NCI-H2171 treated with DMSO at 0.1 percent for 48 hours (cell line): Measurements from ENCODE around the gene PAPPA.

Source experiments
- DNase-seq: peaks from one replicate; lab custom pipeline; 2025; lab: John Stamatoyannopoulos, UW

Gene PAPPA

GRCh38 chr9:116153765-116154333, at the start of gene PAPPA:
TSS of gene PAPPA (plus strand) at chr9:116153791. CDS start at chr9:116154173, 382 bp downstream.
- no peak for DNase-seq

- DNase-seq, result no peak
These were observed 49.4 kb upstream of the PAPPA start for GRCh38 chr9:116103976-116104820.

GRCh38 chr9:116112236-116112635, 41.4 kb upstream of the PAPPA start:
- DNase-seq, result no peak

GRCh38 chr9:116115761-116116353, 37.7 kb upstream of the PAPPA start:
- DNase-seq, result peak; percentile 1

- DNase-seq, result peak; percentile 37
These were observed 37.2 kb upstream of the PAPPA start for GRCh38 chr9:116116393-116116792.

- no peak for DNase-seq
These were observed 30.4 kb upstream of the PAPPA start for GRCh38 chr9:116123171-116123570.

GRCh38 chr9:116124472-116125040, 29.0 kb upstream of the PAPPA start:
- DNase-seq, result no peak

GRCh38 chr9:116133163-116133562, 20.4 kb upstream of the PAPPA start:
- no peak for DNase-seq

- DNase-seq, result no peak
These were observed 18.6 kb upstream of the PAPPA start for GRCh38 chr9:116134975-116135374.

- no peak for DNase-seq
These were observed 16.6 kb upstream of the PAPPA start for GRCh38 chr9:116137010-116137409.

GRCh38 chr9:116137581-116137980, 16.0 kb upstream of the PAPPA start:
- no peak for DNase-seq

- DNase-seq, result no peak
These were observed 11.6 kb upstream of the PAPPA start for GRCh38 chr9:116141864-116142561.

GRCh38 chr9:116142706-116143492, 10.7 kb upstream of the PAPPA start:
- DNase-seq, result no peak

- no peak for DNase-seq
These were observed 9.6 kb upstream of the PAPPA start for GRCh38 chr9:116144038-116144437.

GRCh38 chr9:116144555-116144954, 9.0 kb upstream of the PAPPA start:
- DNase-seq, result no peak

GRCh38 chr9:116145036-116145435, 8.6 kb upstream of the PAPPA start:
- no peak for DNase-seq

- no peak for DNase-seq
These were observed 5.8 kb upstream of the PAPPA start for GRCh38 chr9:116147821-116148220.

- peak; percentile 20 for DNase-seq
These were observed 3.7 kb upstream of the PAPPA start for GRCh38 chr9:116149844-116150243.

GRCh38 chr9:116151199-116151598, 2.4 kb upstream of the PAPPA start:
- DNase-seq, result no peak

- DNase-seq, result no peak
These were observed 1.6 kb upstream of the PAPPA start for GRCh38 chr9:116151966-116152381.

- peak; percentile 58 for DNase-seq
These were observed 1.2 kb upstream of the PAPPA start for GRCh38 chr9:116152390-116152789.
